GM23338 (cell line): ENCODE data around the gene EXTL1. TPM values are rescaled to one million over a fixed set of nuclear protein-coding genes. Genes with fewer than 3 reads are reported as not detected.

ENCODE experiments used
- ATAC-seq: fragments of 200-7000 bp; cut with Tn5 transposase; 3 replicates; pipeline ENCODE4 v1.9.1; 2020
- DNase-seq: peaks from one replicate; pipeline ENCODE4 v3.0.0-alpha.2; 2015; ENCODE audit warnings: low spot score
- H2AFZ ChIP-seq: fragments of 200-600 bp; sonication (generic); 2 replicates; pipeline ENCODE4 v1.8.0; 2016; ENCODE audit warnings: antibody characterized with exemption, mild to moderate bottlenecking, moderate library complexity
- H3F3A ChIP-seq: fragments of 200-600 bp; sonication (generic); replicated peaks from 2 replicates; pipeline ENCODE4 v1.8.0; 2017; ENCODE audit warnings: antibody characterized with exemption, mixed run types, low read depth
- H3K27ac ChIP-seq: fragments of 200-600 bp; sonication (generic); 2 replicates; pipeline ENCODE4 v1.6.1; 2016; ENCODE audit warnings: low read depth
- H3K27me3 ChIP-seq: fragments of 200-600 bp; sonication (generic); 2 replicates; pipeline ENCODE4 v1.8.0; 2016; ENCODE audit warnings: mild to moderate bottlenecking, mixed run types, moderate library complexity; ENCODE audit not compliant: insufficient read depth
- H3K36me3 ChIP-seq: fragments of 200-600 bp; sonication (generic); 2 replicates; pipeline ENCODE4 v1.8.0; 2016; ENCODE audit warnings: mild to moderate bottlenecking; ENCODE audit not compliant: insufficient read depth
- H3K4me1 ChIP-seq: fragments of 200-600 bp; sonication (generic); 2 replicates; pipeline ENCODE4 v1.8.0; 2016; ENCODE audit warnings: mild to moderate bottlenecking, moderate library complexity; ENCODE audit not compliant: insufficient read depth
- H3K4me2 ChIP-seq: fragments of 200-600 bp; sonication (generic); 2 replicates; pipeline ENCODE4 v1.7.1; 2017; ENCODE audit warnings: mixed run types
- H3K4me3 ChIP-seq: fragments of 200-600 bp; sonication (generic); 2 replicates; pipeline ENCODE4 v1.6.1; 2016; ENCODE audit warnings: mixed run types
- H3K79me2 ChIP-seq: fragments of 200-600 bp; sonication (generic); replicated peaks from 2 replicates; pipeline ENCODE4 v1.8.0; 2017; ENCODE audit warnings: mild to moderate bottlenecking; ENCODE audit not compliant: insufficient read depth
- H3K9me2 ChIP-seq: fragments of 200-600 bp; sonication (generic); 2 replicates; pipeline ENCODE4 v1.8.0; 2017; ENCODE audit not compliant: insufficient read depth
- H4K20me1 ChIP-seq: fragments of 200-600 bp; sonication (generic); replicated peaks from 2 replicates; pipeline ENCODE4 v1.8.0; 2017; ENCODE audit warnings: mild to moderate bottlenecking; ENCODE audit not compliant: insufficient read depth
- H3K27ac Mint-ChIP-seq: 2 replicates; pipeline ENCODE4 v1.8.0; 2020; ENCODE audit warnings: inconsistent platforms, mild to moderate bottlenecking, moderate library complexity, mixed read lengths
- H3K27me3 Mint-ChIP-seq: 3 replicates; pipeline ENCODE4 v1.8.0; 2022; ENCODE audit warnings: low read depth, mild to moderate bottlenecking, moderate library complexity, mixed read lengths, inconsistent platforms; ENCODE audit not compliant: insufficient read depth, poor library complexity
- H3K36me3 Mint-ChIP-seq: 3 replicates; pipeline ENCODE4 v1.8.0; 2021; ENCODE audit warnings: low read depth, mild to moderate bottlenecking, inconsistent platforms, moderate library complexity, mixed read lengths
- H3K4me1 Mint-ChIP-seq: 3 replicates; pipeline ENCODE4 v1.8.0; 2020; ENCODE audit warnings: mild to moderate bottlenecking, inconsistent platforms, mixed read lengths
- H3K4me3 Mint-ChIP-seq: 3 replicates; pipeline ENCODE4 v1.8.0; 2021; ENCODE audit warnings: moderate library complexity, mild to moderate bottlenecking, inconsistent platforms, mixed read lengths
- H3K9me3 Mint-ChIP-seq: 3 replicates; pipeline ENCODE4 v1.8.0; 2020; ENCODE audit warnings: moderate library complexity, mild to moderate bottlenecking, inconsistent platforms, mixed read lengths
- CREB1 ChIP-seq: fragments of 250-450 bp; sonication (Bioruptor Pico); IDR thresholded peaks from 2 replicates; pipeline ENCODE4 v1.5.0; 2020; ENCODE audit warnings: low read depth, mild to moderate bottlenecking, moderate library complexity
- EZH2 ChIP-seq: fragments of 200-600 bp; sonication (generic); IDR thresholded peaks from one replicate; pipeline ENCODE4 v1.8.0; 2017; ENCODE audit warnings: antibody characterized with exemption, mild to moderate bottlenecking, low read depth; ENCODE audit not compliant: unreplicated experiment
- EZH2phosphoT487 ChIP-seq: fragments of 200-600 bp; sonication (generic); IDR thresholded peaks from one replicate; pipeline ENCODE4 v1.8.1; 2018; ENCODE audit warnings: antibody characterized with exemption; ENCODE audit not compliant: unreplicated experiment
- NANOG ChIP-seq: IDR thresholded peaks from 2 replicates; pipeline ENCODE4 v1.6.1; 2016; ENCODE audit warnings: antibody characterized with exemption, borderline replicate concordance
- ZNF114 ChIP-seq: fragments of 250-450 bp; sonication (Bioruptor Pico); IDR thresholded peaks from 2 replicates; pipeline ENCODE4 v1.5.0; 2020; ENCODE audit warnings: mild to moderate bottlenecking, moderate library complexity
- ZNF331 ChIP-seq: fragments of 250-450 bp; sonication (Bioruptor Pico); IDR thresholded peaks from 2 replicates; pipeline ENCODE4 v1.5.0; 2020; ENCODE audit warnings: low read depth, mild to moderate bottlenecking, moderate library complexity
- polyA plus RNA-seq: library from polyadenylated mRNA; unstranded; fragments of >200 nt; fragmentation: Nextera tagmentation; extraction: Ambion mirVana; gene quantifications from 2 replicates; pipeline ENCODE4 v1.2.1, GENCODE V29; 2016
- total RNA-seq: library from RNA; depleted of rRNA; stranded (reverse); fragments of >200 nt; shearing (Covaris generic); gene quantifications from 2 replicates; pipeline ENCODE4 v1.2.3, GENCODE V29; 2014
- TF ChIP-seq, protein P1 (sequence below): fragments of 250-450 bp; sonication (Bioruptor Pico); IDR thresholded peaks from 2 replicates; pipeline ENCODE4 v1.5.0; 2020; ENCODE audit warnings: mild to moderate bottlenecking, moderate library complexity
- TF ChIP-seq, protein P2 (sequence below), 2 experiments: fragments of 200-600 bp in 1 of 2; sonication (generic) in 1 of 2; conservative IDR thresholded peaks; 2 replicates each; pipeline versions ENCODE4 v1.5.1 to v1.6.1; 2016 to 2017; ENCODE audit warnings: antibody characterized with exemption in 2 of 2, low read depth in 2 of 2, mild to moderate bottlenecking in 2 of 2, moderate library complexity in 1 of 2

The EXTL1 gene
- total and polyA plus RNA-seq, 2 experiments from 2014 or later: 0.37 to 1.2 TPM

DNA sequence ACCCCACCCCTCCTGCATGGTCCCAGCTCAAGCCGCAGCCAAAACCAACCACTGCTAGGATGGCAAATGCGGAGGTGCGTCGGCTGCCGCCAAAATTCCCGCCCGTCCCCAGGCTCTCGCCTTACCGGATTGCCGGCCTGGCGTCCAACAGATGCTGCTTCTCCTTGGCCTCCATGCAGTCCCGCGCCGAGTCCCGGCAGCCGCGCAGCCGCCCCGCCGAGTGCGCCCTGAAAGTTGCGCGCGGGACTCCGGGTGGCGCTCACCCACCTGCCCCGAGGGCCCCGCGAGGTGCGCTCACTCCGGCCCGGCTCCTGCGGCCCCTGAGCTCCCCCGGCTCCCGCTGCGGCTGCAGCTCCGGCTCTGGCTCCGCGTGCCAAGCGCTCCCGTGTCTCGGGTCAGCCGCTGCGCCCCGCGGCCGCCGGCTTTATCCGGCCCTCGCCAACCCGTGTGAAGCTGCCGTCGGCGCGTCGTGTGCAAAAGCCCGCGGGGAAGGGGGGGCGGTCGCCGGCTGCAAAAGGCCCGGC is 24.2 kb downstream of the EXTL1 start, which contains the start of gene SLC30A2:
SLC30A2 (minus strand) TSS at position 397 of the 524 bp plus-strand sequence; CDS start at position 175, 222 bp downstream.
- H3K27me3 ChIP-seq: peaks cover 84% of the 10 kb centered on the region
- H3K9me2 ChIP-seq: no peaks in the 10 kb centered on the region
- no peaks in the 10 kb centered on the region for H3K79me2 ChIP-seq
- 0 out of 2 replicates have a peak, but pooled peaks cover 4% of the 10 kb centered on the region for H4K20me1 ChIP-seq
- DNase-seq (peak; percentile 67), ATAC-seq (peak; percentile 67)
- H3K4me1 ChIP-seq: no peaks in the 10 kb centered on the region
- no peaks in the 10 kb centered on the region for H3K36me3 ChIP-seq
- H3K4me2 ChIP-seq: peak within 1 kb of the TSS; percentile 80
- no peak within 1 kb of the TSS for H3K27ac Mint-ChIP-seq
- peak within 1 kb of the TSS; percentile 60 for H3K4me3 ChIP-seq
- H3K9me3 Mint-ChIP-seq: no peaks in the 10 kb centered on the region
- H3K36me3 Mint-ChIP-seq: no peaks in the 10 kb centered on the region
- peaks cover 52% of the 10 kb centered on the region for H3K27me3 Mint-ChIP-seq
- peak within 1 kb of the TSS; percentile 69 for H3K4me3 Mint-ChIP-seq
- H2AFZ ChIP-seq: peak within 1 kb of the TSS; percentile 90
- no peaks in the 10 kb centered on the region for H3F3A ChIP-seq
- peaks cover 5% of the 10 kb centered on the region; the same call in 2 of the 3 replicates for H3K4me1 Mint-ChIP-seq
- H3K27ac ChIP-seq: no peak within 1 kb of the TSS
- TF ChIP-seq NANOG (no peak), EZH2 (peak; percentile 40), EZH2phosphoT487 (peak; percentile 49)

DNA sequence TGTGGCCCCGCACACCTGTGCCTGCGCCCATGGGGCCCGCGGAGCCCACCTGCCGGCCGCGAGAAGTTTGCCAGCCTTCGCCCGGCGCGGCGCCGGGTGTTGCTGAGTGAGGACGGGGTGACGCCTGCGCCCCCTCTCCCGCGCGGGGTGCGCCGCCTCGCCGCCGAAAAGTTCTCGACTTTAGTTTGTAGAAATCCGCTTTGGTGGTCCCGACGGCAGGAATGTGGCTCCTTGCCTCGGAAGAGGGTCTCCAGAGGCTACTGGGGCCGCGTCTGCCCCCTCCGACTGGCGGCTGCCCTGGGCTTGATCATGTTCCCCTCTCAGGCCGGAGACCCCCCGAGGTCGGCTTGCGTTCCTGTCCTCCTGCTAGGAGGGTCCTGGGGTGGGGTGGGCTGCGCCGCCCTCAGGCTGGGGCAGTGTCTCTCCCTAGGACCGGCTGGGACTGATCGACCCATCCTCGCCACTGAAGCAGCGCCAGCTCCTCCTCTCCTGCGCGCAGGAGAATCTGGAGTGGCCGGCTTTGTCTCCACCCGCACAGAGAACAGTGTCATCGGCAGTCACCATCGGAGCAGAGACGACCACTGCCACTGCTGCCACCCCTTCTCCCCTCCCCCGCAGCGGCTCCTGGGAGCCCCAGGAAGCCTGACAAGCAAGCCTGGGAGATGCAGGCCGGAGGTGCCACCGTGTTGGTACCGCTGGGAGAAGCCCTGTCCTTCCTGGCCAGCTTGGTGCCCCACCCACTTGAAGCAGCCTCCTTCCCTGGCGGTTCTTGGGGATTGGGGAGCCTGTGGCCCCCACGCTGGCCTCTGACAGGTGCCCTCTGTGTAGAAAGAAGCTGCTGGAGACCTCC is 24.9 kb downstream of the EXTL1 start:
- peak overlapping the region; percentile 69 for H3K4me3 Mint-ChIP-seq
- no peaks in the 10 kb centered on the region for H3K36me3 Mint-ChIP-seq
- Histone ChIP-seq H3K9me2 (no peaks in the 10 kb centered on the region), H4K20me1 (0 out of 2 replicates have a peak, but pooled peaks cover 4% of the 10 kb centered on the region), H2AFZ (peak overlapping the region; percentile 90), H3K79me2 (no peaks in the 10 kb centered on the region), H3K36me3 (no peaks in the 10 kb centered on the region), H3K4me3 (peak overlapping the region; percentile 60), H3K4me2 (peak overlapping the region; percentile 80), H3K27me3 (peaks cover 84% of the 10 kb centered on the region), H3K27ac (no peak overlapping the region), H3F3A (no peaks in the 10 kb centered on the region), H3K4me1 (no peaks in the 10 kb centered on the region)
- H3K9me3 Mint-ChIP-seq: no peaks in the 10 kb centered on the region
- peaks cover 5% of the 10 kb centered on the region; the same call in 2 of the 3 replicates for H3K4me1 Mint-ChIP-seq
- TF ChIP-seq EZH2: peak; percentile 86
- TF ChIP-seq ZNF331 (CRISPR knock-in tag): no peak
- TF ChIP-seq, protein P1, sequence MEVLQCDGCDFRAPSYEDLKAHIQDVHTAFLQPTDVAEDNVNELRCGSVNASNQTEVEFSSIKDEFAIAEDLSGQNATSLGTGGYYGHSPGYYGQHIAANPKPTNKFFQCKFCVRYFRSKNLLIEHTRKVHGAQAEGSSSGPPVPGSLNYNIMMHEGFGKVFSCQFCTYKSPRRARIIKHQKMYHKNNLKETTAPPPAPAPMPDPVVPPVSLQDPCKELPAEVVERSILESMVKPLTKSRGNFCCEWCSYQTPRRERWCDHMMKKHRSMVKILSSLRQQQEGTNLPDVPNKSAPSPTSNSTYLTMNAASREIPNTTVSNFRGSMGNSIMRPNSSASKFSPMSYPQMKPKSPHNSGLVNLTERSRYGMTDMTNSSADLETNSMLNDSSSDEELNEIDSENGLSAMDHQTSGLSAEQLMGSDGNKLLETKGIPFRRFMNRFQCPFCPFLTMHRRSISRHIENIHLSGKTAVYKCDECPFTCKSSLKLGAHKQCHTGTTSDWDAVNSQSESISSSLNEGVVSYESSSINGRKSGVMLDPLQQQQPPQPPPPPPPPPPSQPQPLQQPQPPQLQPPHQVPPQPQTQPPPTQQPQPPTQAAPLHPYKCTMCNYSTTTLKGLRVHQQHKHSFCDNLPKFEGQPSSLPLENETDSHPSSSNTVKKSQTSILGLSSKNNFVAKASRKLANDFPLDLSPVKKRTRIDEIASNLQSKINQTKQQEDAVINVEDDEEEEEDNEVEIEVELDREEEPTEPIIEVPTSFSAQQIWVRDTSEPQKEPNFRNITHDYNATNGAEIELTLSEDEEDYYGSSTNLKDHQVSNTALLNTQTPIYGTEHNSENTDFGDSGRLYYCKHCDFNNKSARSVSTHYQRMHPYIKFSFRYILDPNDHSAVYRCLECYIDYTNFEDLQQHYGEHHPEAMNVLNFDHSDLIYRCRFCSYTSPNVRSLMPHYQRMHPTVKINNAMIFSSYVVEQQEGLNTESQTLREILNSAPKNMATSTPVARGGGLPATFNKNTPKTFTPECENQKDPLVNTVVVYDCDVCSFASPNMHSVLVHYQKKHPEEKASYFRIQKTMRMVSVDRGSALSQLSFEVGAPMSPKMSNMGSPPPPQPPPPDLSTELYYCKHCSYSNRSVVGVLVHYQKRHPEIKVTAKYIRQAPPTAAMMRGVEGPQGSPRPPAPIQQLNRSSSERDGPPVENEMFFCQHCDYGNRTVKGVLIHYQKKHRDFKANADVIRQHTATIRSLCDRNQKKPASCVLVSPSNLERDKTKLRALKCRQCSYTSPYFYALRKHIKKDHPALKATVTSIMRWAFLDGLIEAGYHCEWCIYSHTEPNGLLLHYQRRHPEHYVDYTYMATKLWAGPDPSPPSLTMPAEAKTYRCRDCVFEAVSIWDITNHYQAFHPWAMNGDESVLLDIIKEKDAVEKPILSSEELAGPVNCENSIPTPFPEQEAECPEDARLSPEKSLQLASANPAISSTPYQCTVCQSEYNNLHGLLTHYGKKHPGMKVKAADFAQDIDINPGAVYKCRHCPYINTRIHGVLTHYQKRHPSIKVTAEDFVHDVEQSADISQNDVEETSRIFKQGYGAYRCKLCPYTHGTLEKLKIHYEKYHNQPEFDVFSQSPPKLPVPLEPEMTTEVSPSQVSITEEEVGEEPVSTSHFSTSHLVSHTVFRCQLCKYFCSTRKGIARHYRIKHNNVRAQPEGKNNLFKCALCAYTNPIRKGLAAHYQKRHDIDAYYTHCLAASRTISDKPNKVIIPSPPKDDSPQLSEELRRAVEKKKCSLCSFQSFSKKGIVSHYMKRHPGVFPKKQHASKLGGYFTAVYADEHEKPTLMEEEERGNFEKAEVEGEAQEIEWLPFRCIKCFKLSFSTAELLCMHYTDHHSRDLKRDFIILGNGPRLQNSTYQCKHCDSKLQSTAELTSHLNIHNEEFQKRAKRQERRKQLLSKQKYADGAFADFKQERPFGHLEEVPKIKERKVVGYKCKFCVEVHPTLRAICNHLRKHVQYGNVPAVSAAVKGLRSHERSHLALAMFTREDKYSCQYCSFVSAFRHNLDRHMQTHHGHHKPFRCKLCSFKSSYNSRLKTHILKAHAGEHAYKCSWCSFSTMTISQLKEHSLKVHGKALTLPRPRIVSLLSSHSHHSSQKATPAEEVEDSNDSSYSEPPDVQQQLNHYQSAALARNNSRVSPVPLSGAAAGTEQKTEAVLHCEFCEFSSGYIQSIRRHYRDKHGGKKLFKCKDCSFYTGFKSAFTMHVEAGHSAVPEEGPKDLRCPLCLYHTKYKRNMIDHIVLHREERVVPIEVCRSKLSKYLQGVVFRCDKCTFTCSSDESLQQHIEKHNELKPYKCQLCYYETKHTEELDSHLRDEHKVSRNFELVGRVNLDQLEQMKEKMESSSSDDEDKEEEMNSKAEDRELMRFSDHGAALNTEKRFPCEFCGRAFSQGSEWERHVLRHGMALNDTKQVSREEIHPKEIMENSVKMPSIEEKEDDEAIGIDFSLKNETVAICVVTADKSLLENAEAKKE: no peak
- TF ChIP-seq, protein P2, sequence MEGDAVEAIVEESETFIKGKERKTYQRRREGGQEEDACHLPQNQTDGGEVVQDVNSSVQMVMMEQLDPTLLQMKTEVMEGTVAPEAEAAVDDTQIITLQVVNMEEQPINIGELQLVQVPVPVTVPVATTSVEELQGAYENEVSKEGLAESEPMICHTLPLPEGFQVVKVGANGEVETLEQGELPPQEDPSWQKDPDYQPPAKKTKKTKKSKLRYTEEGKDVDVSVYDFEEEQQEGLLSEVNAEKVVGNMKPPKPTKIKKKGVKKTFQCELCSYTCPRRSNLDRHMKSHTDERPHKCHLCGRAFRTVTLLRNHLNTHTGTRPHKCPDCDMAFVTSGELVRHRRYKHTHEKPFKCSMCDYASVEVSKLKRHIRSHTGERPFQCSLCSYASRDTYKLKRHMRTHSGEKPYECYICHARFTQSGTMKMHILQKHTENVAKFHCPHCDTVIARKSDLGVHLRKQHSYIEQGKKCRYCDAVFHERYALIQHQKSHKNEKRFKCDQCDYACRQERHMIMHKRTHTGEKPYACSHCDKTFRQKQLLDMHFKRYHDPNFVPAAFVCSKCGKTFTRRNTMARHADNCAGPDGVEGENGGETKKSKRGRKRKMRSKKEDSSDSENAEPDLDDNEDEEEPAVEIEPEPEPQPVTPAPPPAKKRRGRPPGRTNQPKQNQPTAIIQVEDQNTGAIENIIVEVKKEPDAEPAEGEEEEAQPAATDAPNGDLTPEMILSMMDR (conservative IDR thresholded peaks at IDR 0.05; ENCODE audit: low read depth in 2 of 2): no peak
- peak; percentile 25 for TF ChIP-seq EZH2phosphoT487
- TF ChIP-seq CREB1: no peak
- no peak for TF ChIP-seq ZNF114 (CRISPR knock-in tag)
- no peak for TF ChIP-seq NANOG
- H3K27ac Mint-ChIP-seq: no peak overlapping the region
- peak; percentile 30 for DNase-seq
- peak; percentile 48 for ATAC-seq
- peaks cover 48% of the 10 kb centered on the region for H3K27me3 Mint-ChIP-seq
